VCaP (cell line): ENCODE data around the gene KCNK4.

ENCODE experiments used
- H3K27ac ChIP-seq: fragments of 450-650 bp; 2 replicates; pipeline ENCODE4 v1.5.1; 2017
- TF ChIP-seq, protein P1 (sequence below): fragments of 450-650 bp; conservative IDR thresholded peaks from 2 replicates; pipeline ENCODE4 v1.5.1; 2017; ENCODE audit warnings: mild to moderate bottlenecking, moderate library complexity

Gene KCNK4

GRCh38 chr11:64349025-64349387 is 57.9 kb downstream of the KCNK4 start:
- TF ChIP-seq, protein P1, sequence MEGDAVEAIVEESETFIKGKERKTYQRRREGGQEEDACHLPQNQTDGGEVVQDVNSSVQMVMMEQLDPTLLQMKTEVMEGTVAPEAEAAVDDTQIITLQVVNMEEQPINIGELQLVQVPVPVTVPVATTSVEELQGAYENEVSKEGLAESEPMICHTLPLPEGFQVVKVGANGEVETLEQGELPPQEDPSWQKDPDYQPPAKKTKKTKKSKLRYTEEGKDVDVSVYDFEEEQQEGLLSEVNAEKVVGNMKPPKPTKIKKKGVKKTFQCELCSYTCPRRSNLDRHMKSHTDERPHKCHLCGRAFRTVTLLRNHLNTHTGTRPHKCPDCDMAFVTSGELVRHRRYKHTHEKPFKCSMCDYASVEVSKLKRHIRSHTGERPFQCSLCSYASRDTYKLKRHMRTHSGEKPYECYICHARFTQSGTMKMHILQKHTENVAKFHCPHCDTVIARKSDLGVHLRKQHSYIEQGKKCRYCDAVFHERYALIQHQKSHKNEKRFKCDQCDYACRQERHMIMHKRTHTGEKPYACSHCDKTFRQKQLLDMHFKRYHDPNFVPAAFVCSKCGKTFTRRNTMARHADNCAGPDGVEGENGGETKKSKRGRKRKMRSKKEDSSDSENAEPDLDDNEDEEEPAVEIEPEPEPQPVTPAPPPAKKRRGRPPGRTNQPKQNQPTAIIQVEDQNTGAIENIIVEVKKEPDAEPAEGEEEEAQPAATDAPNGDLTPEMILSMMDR, result no peak
- H3K27ac ChIP-seq, result no peak overlapping the region; the same call in 1 of the 2 replicates

GRCh38 chr11:64349404-64349803 is 58.3 kb downstream of the KCNK4 start:
- TF ChIP-seq, protein P1, result no peak
- no peak overlapping the region for H3K27ac ChIP-seq
